ENCODE measurements around the gene SCGB3A1. TPM values are rescaled to one million over a fixed set of nuclear protein-coding genes. Genes with fewer than 3 reads are reported as not detected.

SCGB3A1 gene
- total and polyA plus RNA-seq, 2 experiments from 2014 or later: not detected

DNA sequence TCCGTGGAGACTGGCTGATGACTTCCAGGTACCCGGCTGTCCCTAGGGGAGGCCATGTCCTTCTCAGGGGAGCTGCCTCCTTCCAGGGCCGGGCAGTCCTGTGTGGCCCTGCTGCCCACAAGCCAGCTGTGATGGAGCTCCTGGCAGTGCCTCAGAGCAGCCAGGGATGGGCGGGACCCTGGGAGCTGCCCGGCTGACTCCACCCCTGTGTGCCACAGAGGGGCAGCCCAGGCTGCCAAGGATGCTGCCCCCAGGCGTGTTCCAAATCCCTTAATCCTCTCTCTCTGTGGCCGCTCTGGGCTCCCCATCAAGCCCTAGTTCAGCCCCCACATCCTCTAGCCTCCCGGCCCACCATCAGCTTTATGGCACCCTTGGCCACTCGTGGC lies 7.0 kb upstream of the SCGB3A1 start:
- H4K20me1 ChIP-seq (ENCODE audit: insufficient read depth): no peaks in the 10 kb centered on the region
- H3K9me3 ChIP-seq (ENCODE audit: low read depth): no peaks in the 10 kb centered on the region
- in situ Hi-C loops (cut with MboI): no loop called here
- H3K27ac ChIP-seq: no peak overlapping the region
- H3K9ac ChIP-seq: no peak overlapping the region
- DNase-seq: no peak
- no peaks in the 10 kb centered on the region for H3K79me2 ChIP-seq (ENCODE audit: insufficient read depth)
- H3K4me3 ChIP-seq: no peak overlapping the region
- 0 out of 2 replicates have a peak, but pooled peaks cover 3% of the 10 kb centered on the region for H3K27me3 ChIP-seq (replicated peaks; ENCODE audit: insufficient read depth)
- no peaks in the 10 kb centered on the region for H3F3A ChIP-seq (ENCODE audit: insufficient read depth)
- 53 to 57% methylated on average over 9 of the region's 9 CpGs for WGBS, 2 experiments (ENCODE audit: low coverage in 1 of 2, low lambda C conversion rate in 2 of 2, missing lambda C conversion rate in 2 of 2)
- no peak overlapping the region for H3K4me2 ChIP-seq (ENCODE audit: unreplicated experiment)
- H3K36me3 ChIP-seq (ENCODE audit: low read depth): no peaks in the 10 kb centered on the region
- no peak overlapping the region for H2AFZ ChIP-seq
- no peaks in the 10 kb centered on the region for H3K9me2 ChIP-seq (ENCODE audit: insufficient read depth)
- no peaks in the 10 kb centered on the region for H3K4me1 ChIP-seq (ENCODE audit: insufficient read depth)
- TF ChIP-seq EZH2phosphoT487 (IDR thresholded peaks at IDR 0.05; ENCODE audit: insufficient read depth, low read depth) (no peak), EZH2 (IDR thresholded peaks at IDR 0.05; ENCODE audit: insufficient read depth, poor library complexity, severe bottlenecking) (no peak)

DNA sequence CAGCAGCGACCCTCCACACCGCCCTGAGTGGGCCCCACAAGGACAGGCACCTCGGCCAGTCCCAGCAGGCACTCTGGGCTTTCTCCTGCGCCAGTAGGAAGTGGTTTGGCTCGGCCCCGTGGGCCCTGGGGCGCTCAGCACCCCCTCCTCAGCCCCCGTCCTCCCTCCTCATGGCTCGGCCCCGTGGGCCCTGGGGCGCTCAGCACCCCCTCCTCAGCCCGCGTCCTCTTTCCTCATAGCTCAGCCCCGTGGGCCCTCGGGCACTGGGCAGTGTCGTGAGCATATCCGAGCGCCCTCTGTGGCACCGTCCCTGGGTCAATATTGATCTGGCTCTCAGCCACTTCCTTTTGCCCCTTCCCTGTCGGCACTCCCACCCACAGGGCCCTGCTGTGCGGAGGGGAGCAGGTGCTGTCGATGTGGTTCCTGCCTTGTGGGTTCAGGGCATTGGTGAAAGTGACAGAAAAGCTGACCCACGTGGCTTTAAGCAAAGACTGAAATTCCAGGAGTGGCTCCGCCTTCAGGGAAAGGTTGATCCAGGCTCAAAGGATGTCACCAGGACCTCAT lies 5.5 kb upstream of the SCGB3A1 start:
- Histone ChIP-seq H3K4me3 (no peak overlapping the region), H3K27me3 (replicated peaks; ENCODE audit: insufficient read depth) (peaks cover 19% of the 10 kb centered on the region), H3K4me2 (ENCODE audit: unreplicated experiment) (no peak overlapping the region), H3K27ac (no peak overlapping the region), H3K79me2 (ENCODE audit: insufficient read depth) (no peaks in the 10 kb centered on the region), H2AFZ (no peak overlapping the region), H3F3A (ENCODE audit: insufficient read depth) (no peaks in the 10 kb centered on the region), H3K4me1 (ENCODE audit: insufficient read depth) (no peaks in the 10 kb centered on the region), H3K36me3 (ENCODE audit: low read depth) (no peaks in the 10 kb centered on the region), H4K20me1 (ENCODE audit: insufficient read depth) (no peaks in the 10 kb centered on the region), H3K9ac (no peak overlapping the region), H3K9me2 (ENCODE audit: insufficient read depth) (no peaks in the 10 kb centered on the region), H3K9me3 (ENCODE audit: low read depth) (no peaks in the 10 kb centered on the region)
- DNase-seq: no peak
- in situ Hi-C loops (cut with MboI): no loop called here
- no peak for TF ChIP-seq EZH2 (IDR thresholded peaks at IDR 0.05; ENCODE audit: insufficient read depth, poor library complexity, severe bottlenecking)
- TF ChIP-seq EZH2phosphoT487 (IDR thresholded peaks at IDR 0.05; ENCODE audit: insufficient read depth, low read depth): no peak
- 58 to 60% methylated on average over 18 to 24 of the region's 24 CpGs for WGBS, 2 experiments (ENCODE audit: low coverage in 1 of 2, low lambda C conversion rate in 2 of 2, missing lambda C conversion rate in 2 of 2)

DNA sequence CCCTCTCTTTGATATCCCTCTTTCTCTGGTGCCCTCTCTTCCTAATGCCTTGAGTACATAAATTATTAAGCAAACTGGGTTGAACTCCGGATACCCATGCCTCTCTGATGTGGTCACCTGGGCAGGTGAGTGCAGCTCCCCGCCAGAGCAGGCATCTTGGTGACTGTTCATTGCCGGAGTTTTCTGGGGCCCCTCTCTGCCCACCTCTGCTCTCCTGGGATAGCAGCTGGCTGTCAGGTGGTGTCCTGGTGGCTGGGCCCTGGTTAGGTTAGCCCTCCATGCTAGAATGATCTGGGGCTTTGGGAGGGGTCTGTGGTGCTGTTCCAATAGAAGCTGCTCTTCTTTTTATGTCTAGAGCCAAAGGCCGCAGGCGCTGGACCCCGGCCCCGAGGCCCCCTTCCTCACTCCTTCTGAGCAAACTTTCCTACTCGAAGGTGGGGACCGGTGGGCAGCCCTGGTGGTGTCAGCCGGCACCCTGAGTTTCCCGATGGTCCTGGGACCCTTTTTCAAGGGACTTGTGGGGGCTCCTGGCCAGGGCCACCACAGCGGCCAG lies 4.9 kb upstream of the SCGB3A1 start:
- 82 to 85% methylated on average over 11 to 12 of the region's 12 CpGs for WGBS, 2 experiments (ENCODE audit: low coverage in 1 of 2, low lambda C conversion rate in 2 of 2, missing lambda C conversion rate in 2 of 2)

DNA sequence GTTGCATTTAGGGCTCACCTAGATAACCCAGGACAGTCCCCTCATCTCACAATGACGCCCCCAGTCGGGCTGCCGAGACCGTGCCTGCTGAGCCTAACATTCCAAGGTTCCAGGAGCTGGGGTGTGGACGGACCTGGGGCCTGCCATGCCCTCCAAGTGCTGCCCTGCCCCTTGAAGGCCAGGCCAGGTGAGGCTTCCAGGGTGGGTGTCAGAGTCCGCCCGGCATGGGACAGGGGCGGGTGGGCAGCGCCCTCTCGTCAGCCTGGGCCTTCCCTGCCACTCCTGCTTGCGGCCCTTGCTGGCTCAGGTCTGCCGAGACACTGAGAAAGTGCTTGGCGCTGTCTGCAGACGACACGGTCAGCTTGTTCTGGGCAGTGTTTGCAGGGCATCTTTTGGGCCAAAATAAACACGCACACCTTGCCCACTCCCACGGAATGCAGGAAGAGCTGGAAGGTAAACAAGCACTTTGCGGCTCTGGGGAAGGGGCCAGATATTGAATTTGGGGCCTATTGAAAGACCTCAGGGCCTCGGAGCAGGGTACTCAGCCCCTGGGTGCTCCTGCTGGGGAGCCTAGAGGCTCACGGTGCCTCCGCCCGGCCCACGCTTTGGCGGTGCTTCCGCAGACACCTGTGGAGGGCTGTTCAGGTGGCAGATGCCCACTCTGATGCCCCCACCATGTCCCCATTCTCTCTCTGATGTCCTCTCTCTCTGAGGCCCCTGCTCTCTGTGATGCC lies 4.2 kb upstream of the SCGB3A1 start:
- Histone ChIP-seq H3K4me3 (no peak overlapping the region), H3K27ac (no peak overlapping the region), H3K36me3 (ENCODE audit: low read depth) (no peaks in the 10 kb centered on the region), H3K9me3 (ENCODE audit: low read depth) (no peaks in the 10 kb centered on the region), H3K79me2 (ENCODE audit: insufficient read depth) (no peaks in the 10 kb centered on the region), H3K9ac (no peak overlapping the region), H3K9me2 (ENCODE audit: insufficient read depth) (no peaks in the 10 kb centered on the region), H3K27me3 (replicated peaks; ENCODE audit: insufficient read depth) (peaks cover 29% of the 10 kb centered on the region), H2AFZ (no peak overlapping the region), H4K20me1 (ENCODE audit: insufficient read depth) (no peaks in the 10 kb centered on the region), H3F3A (ENCODE audit: insufficient read depth) (no peaks in the 10 kb centered on the region), H3K4me1 (ENCODE audit: insufficient read depth) (no peaks in the 10 kb centered on the region), H3K4me2 (ENCODE audit: unreplicated experiment) (no peak overlapping the region)
- TF ChIP-seq EZH2 (IDR thresholded peaks at IDR 0.05; ENCODE audit: insufficient read depth, poor library complexity, severe bottlenecking): no peak
- TF ChIP-seq EZH2phosphoT487 (IDR thresholded peaks at IDR 0.05; ENCODE audit: insufficient read depth, low read depth): no peak
- DNase-seq: no peak
- WGBS, 2 experiments (ENCODE audit: low coverage in 1 of 2, low lambda C conversion rate in 2 of 2, missing lambda C conversion rate in 2 of 2): 72 to 73% methylated on average over 22 to 24 of the region's 25 CpGs
- in situ Hi-C loops (cut with MboI): no loop called here

More for the DNA sequence above, 4.9 kb upstream of the SCGB3A1 start:
- Histone ChIP-seq H4K20me1 (ENCODE audit: insufficient read depth) (no peaks in the 10 kb centered on the region), H3K9me3 (ENCODE audit: low read depth) (no peaks in the 10 kb centered on the region), H3K79me2 (ENCODE audit: insufficient read depth) (no peaks in the 10 kb centered on the region), H3K4me1 (ENCODE audit: insufficient read depth) (no peaks in the 10 kb centered on the region), H3K27ac (no peak overlapping the region), H3F3A (ENCODE audit: insufficient read depth) (no peaks in the 10 kb centered on the region), H3K4me3 (no peak overlapping the region), H2AFZ (no peak overlapping the region), H3K4me2 (ENCODE audit: unreplicated experiment) (no peak overlapping the region), H3K9ac (no peak overlapping the region), H3K27me3 (replicated peaks; ENCODE audit: insufficient read depth) (peaks cover 24% of the 10 kb centered on the region), H3K9me2 (ENCODE audit: insufficient read depth) (no peaks in the 10 kb centered on the region), H3K36me3 (ENCODE audit: low read depth) (no peaks in the 10 kb centered on the region)
- DNase-seq: no peak
- TF ChIP-seq EZH2phosphoT487 (IDR thresholded peaks at IDR 0.05; ENCODE audit: insufficient read depth, low read depth) (no peak), EZH2 (IDR thresholded peaks at IDR 0.05; ENCODE audit: insufficient read depth, poor library complexity, severe bottlenecking) (no peak)
- in situ Hi-C loops (cut with MboI): no loop called here

Measured in GM23248 (cell line).